ENCODE measurements around the gene MAGEA8.

- TF ChIP-seq CTCF (IDR thresholded peaks at IDR 0.05; ENCODE audit: borderline replicate concordance, extremely low read depth, low read length, poor library complexity, severe bottlenecking): no peak
- no peak for TF ChIP-seq EZH2 (IDR thresholded peaks at IDR 0.05; ENCODE audit: borderline replicate concordance, low read depth, low read length, severe bottlenecking)
Observed at GRCh38 chrX:149910178-149910695, 29.3 kb downstream of the MAGEA8 start.

Data from DND-41 (cell line).